GM18520 (cell line): ENCODE results near the gene PGAM2.

ENCODE experiments used
- ATAC-seq: cut with Tn5 transposase; IDR thresholded peaks from one replicate; pipeline ENCODE4 v1.9.1; 2021; ENCODE audit not compliant: unreplicated experiment

The PGAM2 gene

GRCh38 chr7:44086627-44087026 lies 21.3 kb upstream of the PGAM2 start:
- no peak for ATAC-seq

GRCh38 chr7:44085546-44085945 lies 20.2 kb upstream of the PGAM2 start:
- ATAC-seq = no peak

- ATAC-seq = no peak
Observed at GRCh38 chr7:44084701-44085100, 19.3 kb upstream of the PGAM2 start.

GRCh38 chr7:44083796-44084195 lies 18.4 kb upstream of the PGAM2 start:
- no peak for ATAC-seq

- ATAC-seq = peak; percentile 82
Observed at GRCh38 chr7:44082541-44083207, 17.3 kb upstream of the PGAM2 start.

GRCh38 chr7:44081266-44081748 lies 15.9 kb upstream of the PGAM2 start:
- ATAC-seq = no peak

GRCh38 chr7:44080686-44081265 lies 15.4 kb upstream of the PGAM2 start:
- no peak for ATAC-seq

- ATAC-seq = no peak
Observed at GRCh38 chr7:44080118-44080517, 14.8 kb upstream of the PGAM2 start.

GRCh38 chr7:44079331-44080021 lies 14.1 kb upstream of the PGAM2 start:
- no peak for ATAC-seq

GRCh38 chr7:44078521-44078920 lies 13.2 kb upstream of the PGAM2 start:
- ATAC-seq = no peak

GRCh38 chr7:44077681-44078091 lies 12.3 kb upstream of the PGAM2 start:
- no peak for ATAC-seq

GRCh38 chr7:44077061-44077460 lies 11.7 kb upstream of the PGAM2 start:
- ATAC-seq = no peak

- ATAC-seq = no peak
Observed at GRCh38 chr7:44076101-44076895, 10.9 kb upstream of the PGAM2 start.

GRCh38 chr7:44075296-44076075 lies 10.1 kb upstream of the PGAM2 start:
- no peak for ATAC-seq

- ATAC-seq = no peak
Observed at GRCh38 chr7:44074349-44074695, 9.0 kb upstream of the PGAM2 start.

GRCh38 chr7:44073664-44074348 lies 8.4 kb upstream of the PGAM2 start:
- no peak for ATAC-seq

GRCh38 chr7:44072364-44073231 lies 7.2 kb upstream of the PGAM2 start:
- ATAC-seq = no peak

GRCh38 chr7:44071726-44072363 lies 6.5 kb upstream of the PGAM2 start:
- no peak for ATAC-seq

- no peak for ATAC-seq
Observed at GRCh38 chr7:44068054-44068453, 2.7 kb upstream of the PGAM2 start.
